ENCODE results near the gene ACR.
A peak's percentile ranks its signal among the peaks of the same experiment; 100 is the strongest.

The ACR gene

GRCh38 chr22:50737728-50738648 lies at the start of gene ACR:
Gene ACR, plus strand, starts transcription at chr22:50738204. Its CDS starts 32 bp downstream, at chr22:50738236.
- DNase-seq = no peak

DNA sequence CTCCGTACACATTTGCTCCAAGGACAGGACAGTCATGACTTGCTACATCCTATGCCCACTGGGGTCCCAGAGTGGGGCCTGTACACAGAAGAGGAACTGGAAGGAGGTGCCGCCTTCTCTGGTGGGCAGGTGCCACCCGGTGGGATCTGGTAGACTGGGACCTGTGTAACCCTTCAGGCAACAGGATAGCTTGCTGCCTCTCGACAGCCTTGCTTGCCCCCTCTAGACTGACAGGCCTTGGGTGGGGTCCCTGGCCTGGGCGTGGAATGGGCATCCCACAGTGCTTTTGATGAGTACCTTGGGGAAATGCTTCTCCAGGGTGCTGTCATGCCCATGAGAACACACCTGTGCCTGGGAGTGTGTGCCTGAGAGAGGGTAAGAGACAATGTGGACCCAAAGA lies 49.6 kb upstream of the ACR start:
- no peak for DNase-seq

- peak; percentile 33 to 78 for DNase-seq
Measured at GRCh38 chr22:50691521-50691920, 46.5 kb upstream of the ACR start.

GRCh38 chr22:50693462-50693861 lies 44.5 kb upstream of the ACR start:
- peak in 1 of 2 donors; percentile 0 for DNase-seq

DNA sequence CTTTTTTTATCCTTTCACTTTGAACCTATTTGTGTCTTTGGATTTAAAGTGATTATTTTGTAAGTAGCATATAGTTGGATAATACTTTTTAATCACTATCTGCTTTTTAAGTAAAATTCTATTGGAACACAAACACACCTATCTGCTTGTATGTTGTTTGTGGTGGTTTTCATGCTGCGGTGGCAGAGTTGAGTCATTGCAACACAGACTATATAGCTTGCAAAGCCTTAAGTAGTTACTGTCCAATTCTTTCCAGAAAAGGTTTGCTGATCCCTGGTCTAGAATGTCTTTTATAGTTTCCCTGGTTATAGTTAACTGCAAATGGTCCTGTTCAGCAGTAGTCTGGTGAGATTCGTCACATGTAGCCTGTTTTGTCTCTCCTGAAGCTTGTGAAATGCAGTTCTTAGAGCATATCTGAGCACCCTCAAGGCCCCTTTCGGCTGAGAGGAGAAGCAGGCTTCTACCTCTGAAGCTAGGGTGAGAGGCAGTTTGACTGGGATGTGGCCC lies 43.9 kb upstream of the ACR start:
- DNase-seq = no peak

DNA sequence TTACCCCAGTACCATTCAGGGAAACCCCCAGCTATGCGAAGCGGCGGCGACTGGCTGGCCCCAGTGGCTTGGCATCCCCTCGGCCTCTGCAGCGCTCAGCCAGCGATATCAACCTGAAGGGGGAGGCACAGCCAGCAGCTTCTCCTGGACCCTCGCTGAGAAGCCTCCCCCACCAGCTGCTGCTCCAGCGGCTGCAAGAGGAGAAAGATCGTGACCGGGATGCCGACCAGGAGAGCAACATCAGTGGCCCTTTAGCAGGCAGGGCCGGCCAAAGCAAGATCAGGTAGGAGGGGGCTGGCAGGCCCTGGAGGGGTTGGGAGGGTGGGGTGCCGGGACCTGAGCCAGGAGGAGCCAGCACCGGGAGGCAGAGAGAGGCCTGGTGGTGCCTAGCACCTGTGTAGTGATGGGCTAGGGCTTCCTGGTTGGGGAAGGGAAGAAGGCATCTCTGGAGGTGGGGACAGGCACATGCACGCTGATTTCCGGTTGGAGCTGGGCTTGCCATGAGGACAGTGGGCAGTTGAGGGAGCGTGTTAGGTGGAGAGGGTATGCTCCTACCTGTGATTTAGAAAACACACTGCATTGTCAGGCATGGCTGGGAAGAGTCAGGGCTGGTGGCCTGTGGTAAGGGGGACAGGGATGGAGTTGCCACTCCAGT lies 43.1 kb upstream of the ACR start:
- DNase-seq = no peak

- no peak for DNase-seq
Measured at GRCh38 chr22:50695421-50696250, 42.4 kb upstream of the ACR start.

- no peak for DNase-seq
Measured at GRCh38 chr22:50696251-50696798, 41.7 kb upstream of the ACR start.

DNA sequence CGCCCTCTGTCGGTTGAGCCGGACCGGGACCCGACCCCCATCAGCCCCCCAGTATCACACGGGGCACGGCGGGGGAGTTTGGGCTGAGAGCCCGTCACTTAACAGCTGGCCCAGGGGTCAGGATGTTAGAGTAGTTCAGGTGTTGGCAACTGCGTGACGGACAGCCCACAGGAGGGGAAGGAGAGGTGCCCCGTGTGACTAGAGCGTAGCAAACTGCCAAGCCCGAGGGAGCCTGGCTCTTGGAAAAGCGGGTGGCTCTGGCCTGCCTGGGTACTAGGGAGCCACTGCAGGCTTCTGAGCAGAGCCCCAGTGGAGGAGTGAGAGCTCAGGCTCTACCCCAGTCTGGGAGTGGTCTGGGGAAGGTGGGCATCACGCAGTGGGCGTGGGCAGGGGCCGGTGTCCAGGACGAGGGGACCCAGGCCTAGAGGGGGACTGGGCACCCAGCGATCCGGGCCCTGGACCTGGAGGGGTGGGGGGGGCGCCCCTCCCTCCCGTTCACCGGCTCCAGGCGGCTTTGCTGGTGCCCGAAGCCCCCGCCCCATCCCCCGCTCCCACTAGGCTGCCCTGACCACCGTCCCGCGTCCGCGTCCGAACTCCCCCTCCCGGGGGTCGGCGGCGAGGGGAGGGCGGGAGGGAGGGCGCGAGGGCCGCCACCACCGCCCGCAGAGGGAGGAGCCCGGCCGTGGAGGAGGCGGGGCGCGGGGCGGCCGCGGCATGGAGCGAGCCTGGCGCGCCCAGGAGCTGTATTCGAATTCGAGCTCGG lies 41.0 kb upstream of the ACR start:
- DNase-seq = no peak

DNA sequence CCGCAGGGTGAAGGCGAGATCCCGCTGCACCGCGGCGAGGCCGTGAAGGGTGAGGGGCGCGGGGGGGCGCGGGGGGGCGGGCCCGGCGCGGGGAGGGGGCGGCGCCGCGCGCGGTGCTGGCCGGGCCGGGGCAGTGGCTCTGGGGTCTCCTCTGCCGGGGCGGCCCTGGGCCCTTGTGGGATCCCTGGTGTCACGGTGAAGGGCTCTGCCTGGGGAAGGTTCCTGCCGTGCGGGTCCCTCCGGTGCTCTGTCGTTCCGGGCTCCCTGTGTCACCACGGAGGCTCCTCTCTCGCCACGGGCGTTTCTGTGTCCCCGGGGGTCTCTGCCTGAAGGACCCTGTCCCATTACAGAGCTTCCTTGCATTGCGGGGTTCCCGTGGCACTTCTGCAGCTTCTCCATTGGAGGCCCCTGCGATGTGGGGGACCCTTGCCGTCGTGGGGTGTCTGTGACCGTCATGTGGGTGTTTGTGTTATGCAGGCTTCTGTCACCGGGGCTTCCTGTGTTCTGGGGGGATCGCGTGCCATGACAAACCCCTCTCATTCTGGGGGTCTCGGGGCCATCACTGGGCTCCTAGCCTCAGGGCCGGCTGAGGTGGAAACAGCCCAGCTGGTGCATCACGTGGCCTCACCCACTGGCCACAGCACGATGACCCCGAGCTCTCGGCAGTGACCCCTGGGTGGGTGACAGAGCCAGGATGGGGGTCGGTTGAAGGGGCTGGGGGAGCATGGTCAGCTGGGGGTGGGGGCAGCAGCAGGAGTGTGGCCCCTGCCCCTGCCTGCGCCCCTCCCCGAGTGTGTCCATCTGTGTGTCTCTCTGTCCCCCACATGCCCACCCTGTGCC lies 40.1 kb upstream of the ACR start:
- DNase-seq = no peak

DNA sequence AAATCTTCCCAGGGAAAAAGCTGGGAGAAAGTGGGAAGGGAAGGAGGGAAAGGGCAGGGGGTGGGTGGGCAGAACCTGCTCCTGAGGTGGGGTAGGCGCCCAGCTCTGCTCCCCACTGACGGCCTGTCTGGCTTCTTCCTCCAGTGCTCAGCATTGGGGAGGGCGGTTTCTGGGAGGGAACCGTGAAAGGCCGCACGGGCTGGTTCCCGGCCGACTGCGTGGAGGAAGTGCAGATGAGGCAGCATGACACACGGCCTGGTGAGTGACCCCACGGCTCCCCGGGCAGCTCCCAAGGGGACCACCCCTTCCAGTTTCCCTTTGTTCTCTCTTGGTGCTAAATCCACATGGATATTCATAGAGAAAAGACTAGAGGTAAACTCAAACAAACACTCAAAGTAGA lies 39.5 kb upstream of the ACR start:
- no peak for DNase-seq

DNA sequence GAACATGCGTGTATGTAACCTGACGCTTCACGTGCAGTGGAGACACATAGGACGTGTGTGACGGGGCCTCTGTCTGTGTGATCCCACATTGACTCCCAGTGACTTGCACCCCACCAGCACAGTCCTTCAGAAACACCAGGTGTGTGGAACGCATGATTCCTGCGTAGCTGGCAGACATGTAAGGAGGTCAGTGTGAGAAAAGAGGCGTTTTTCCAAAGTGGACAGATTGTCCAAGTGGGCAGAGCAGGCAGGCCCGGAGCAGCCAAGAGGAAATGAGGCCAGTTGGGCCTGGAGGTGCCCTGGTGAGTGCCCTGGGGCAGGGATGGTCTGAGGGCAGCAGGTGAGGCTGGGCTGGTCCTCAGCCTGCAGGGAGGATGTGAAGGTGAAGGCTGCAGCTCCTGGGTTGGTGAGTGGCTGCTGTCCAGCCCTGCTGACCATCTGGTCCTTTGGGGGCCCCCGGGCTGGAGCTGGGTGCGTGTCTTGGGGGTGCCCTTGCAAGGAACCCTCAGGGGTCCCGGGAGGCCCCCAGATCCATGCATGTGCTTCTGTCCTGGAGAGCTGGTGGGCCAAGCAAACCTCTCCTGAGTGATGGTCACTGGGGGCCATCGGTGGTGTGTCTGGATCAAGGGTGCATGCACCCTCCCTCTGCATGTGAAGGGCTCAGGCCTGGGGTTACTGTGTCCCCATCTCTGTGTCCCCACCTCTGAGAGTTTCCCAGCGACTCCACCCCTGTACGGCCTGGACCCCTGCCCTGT lies 38.8 kb upstream of the ACR start:
- no peak for DNase-seq

DNA sequence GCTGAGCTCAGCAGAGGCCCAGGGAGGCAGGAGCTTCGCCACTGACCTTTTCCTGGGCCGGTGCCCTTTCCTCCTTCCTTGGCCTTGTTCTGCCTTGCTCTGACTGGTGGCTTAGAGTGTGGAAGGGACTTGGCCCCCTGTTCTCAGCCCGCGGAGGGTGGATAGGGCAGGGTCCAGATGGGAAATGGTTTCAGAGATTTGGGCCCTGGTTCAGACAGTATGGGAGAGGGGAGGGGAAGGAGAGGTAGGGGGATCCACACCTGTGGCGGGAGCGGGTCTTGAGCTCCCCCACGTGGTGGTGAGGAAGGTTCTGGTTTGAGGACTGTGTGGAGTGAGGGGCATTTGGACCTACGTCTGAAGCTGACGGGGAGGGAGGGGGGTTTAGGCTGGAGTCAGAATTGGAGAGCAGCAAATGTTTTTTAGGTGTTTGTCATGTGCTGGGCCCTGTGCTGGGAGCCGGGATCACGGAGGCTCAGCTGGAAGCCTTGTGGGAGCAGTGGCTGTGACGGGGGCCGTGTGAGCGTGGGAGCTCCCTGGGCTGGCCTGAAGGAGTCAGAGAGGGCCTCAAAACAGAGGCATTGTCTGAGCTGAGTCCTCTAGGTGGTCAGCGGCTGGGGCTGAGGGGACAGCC lies 38.1 kb upstream of the ACR start:
- DNase-seq = no peak

DNA sequence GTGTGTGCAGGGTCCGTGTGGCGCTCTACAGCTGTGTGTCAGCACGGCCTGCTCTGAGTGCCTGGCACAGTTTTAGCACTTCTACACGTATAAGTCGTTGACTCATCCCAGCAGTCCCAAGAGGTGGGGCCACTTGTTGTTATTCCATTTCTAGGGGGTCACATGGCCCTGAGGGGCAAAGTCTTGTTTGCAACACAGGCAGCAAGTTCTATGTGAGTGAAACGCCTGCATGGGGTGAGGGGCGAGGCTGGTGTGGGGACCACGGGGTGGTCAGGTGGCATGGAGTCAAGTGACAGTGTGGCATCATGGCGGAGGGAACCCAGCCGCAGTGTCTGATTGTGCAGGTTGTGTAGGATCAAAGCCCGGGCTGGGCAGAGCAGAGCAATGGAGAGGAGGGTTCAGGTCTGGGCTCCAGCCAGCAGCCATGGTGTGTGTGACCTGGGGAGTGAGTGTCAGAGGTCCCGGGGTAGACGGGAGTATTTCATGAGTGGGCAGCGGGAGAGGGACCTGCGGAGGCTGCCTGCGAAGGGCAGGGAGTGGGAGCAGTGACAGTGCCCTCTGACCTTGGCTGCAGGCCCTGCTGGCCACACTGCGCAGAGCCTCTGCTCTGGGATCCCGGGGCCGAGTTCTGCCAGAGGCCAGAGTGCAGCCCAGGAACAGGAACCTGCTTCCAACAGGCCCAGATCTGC lies 37.5 kb upstream of the ACR start:
- DNase-seq = no peak

DNA sequence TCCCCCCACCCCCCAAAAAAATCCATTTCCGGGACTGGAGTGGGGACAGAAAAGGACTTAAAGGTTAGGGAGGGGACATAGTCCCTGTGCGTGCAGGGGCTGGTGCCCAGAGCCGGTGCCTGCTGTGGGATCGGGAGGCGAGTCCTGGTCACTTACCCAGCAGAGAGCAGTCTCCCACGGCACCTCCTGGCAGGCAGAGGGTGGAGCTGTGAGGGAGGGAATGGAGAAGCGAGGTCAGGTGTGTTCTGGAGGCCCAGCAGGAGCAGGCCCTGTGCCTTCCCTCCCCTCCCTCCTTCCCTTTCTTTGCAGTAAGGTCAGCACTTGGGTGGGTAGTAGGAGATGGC lies 37.0 kb upstream of the ACR start:
- no peak for DNase-seq

DNA sequence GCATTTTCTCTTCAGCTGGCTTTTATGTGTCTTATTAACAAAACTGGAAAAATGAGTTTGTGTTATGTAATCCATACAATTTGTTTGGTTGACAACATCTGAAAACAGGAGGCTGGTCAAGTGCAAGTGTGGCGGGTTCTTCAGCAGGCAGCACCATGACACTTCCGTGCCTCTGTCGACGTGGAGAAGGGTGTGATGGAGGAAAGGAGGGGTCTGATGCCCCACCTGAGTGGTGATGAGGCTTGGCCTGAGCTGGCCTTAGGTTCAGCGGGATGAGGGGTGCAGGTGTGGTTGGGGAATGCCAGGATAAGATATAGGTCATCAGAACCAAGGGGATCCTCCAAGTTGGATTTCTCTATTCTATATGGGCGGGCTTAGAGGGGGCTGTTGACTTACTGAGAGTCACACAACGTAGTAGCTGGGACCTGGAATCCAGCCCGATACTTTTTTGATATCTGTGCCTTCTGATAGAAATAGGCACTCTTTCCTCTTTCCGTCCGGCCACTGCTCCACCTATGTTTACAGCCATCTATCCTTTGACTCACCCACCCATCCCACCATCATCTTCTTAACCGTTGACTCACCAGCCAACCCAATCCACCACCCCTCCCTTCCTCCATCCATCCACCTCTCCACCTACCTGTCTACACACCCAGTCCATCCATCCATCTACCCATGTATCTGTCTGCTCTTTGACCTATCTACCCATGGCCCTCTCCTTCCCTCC lies 36.4 kb upstream of the ACR start:
- no peak for DNase-seq

GRCh38 chr22:50702261-50702671 lies 35.7 kb upstream of the ACR start:
- no peak for DNase-seq

All from inflammatory macrophage treated with lipopolysaccharide for 1 hour (primary cell).